T-helper 2 cell (primary cell): ENCODE results near the gene DCHS1.

ENCODE experiments used
- DNase-seq, 5 experiments: peaks; one replicate each; pipeline versions ENCODE4 v3.0.0 to v3.0.0-alpha.2; 2012 to 2022

Gene DCHS1

DNA sequence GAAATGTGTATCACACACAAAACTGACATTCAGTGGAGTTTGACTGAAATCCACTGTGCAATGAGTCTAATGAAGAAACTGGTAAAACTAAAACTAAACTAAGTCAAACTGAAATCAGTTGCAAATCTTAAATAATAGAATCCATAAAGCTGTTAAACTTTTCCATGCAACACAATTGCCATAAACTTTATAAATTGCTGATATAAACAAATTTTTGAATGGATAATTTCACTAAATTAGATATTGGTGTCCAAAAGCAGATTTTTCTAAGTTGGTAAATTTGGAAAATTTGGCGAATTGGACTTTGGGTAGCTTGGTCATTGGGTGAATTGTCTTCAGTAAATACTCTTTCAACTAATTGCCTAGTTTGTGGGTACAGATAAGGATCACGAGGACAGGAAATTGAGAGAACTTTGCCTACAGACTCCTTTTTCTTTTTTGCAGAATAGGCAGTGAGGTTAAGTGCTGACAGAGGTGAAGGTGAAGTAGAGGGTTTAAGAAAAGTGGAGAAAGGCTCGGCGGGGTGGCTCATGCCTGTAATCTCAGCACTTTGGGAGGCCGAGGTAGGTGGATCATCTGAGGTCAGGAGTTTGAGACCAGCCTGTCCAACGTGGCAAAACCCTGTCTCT is 14.7 kb upstream of the DCHS1 start:
- DNase-seq = peak in 1 of 5 experiments; percentile 85

DNA sequence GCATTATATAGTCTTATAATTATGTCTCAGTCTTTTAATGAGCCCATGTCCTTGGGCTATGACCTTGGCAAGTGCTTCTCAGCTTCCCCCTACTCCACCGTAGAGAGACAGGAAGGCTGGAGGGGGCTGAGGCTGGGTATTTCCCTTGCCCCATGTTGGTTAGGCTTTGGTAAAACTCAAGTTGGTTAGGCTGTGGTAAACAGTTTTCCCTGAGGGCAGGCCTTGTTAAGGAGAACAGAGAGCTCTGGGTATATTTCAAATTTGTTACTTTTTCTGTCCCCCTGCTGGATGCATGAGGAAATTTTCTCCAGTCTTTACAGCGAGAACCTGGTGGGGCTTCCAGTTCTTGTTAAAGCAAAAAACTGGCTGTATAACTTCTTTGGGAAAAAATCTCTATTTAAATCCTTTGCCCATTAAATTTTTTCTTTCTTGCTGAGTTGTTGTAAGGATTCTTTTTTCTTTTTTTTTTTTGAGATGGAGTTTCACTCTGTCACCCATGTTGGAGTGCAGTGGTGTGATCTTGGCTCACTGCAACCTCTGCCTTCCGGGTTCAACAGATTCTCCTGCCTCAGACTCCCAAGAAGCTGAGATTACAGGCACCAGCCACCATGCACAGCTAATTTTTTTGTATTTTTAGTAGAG is 12.2 kb upstream of the DCHS1 start:
- DNase-seq = peak in 3 of 5 experiments; percentile 7 to 82 (median 51)

- peak in 1 of 5 experiments; percentile 75 for DNase-seq
Observed at GRCh38 chr11:6666302-6667183, 10.9 kb upstream of the DCHS1 start.

GRCh38 chr11:6664551-6664950 is 8.9 kb upstream of the DCHS1 start:
- DNase-seq = no peak

DNA sequence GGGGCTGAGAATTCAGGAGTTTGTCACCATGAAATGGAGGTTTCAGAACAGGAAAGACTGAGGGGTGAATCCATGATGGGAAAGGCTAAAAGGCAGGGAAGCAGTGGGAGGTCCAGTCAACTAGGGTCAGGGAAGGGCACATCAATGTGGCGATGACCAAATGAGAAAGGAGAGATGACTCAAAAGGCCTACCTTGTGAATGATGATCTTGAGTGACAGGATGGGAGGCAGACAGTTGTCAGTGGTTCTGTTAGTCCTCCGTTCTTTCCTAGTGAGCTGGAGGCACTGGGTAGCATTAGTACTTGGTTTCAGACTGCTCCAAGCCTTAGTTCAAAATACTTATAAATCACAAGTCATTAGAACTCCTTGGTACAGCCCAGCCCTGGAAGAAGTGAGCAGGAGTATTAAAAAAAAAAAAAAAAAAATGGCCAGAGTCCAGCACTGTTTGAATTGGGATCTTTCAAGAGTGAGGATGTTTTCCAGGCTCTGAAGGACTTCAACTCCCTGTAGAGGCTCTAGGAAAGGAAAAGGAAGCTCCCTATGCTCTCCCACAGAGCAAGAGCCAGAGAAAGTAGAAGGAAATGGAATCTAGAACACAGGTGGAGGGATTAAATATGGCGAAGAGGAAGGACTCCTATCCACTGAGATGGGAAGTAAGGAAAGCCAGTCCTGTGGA is 8.3 kb upstream of the DCHS1 start:
- DNase-seq = no peak

- no peak for DNase-seq
Observed at GRCh38 chr11:6660712-6661111, 5.1 kb upstream of the DCHS1 start.

GRCh38 chr11:6658647-6659046 is 3.0 kb upstream of the DCHS1 start:
- DNase-seq = no peak

GRCh38 chr11:6657346-6657745 is 1.7 kb upstream of the DCHS1 start:
- DNase-seq = no peak

DNA sequence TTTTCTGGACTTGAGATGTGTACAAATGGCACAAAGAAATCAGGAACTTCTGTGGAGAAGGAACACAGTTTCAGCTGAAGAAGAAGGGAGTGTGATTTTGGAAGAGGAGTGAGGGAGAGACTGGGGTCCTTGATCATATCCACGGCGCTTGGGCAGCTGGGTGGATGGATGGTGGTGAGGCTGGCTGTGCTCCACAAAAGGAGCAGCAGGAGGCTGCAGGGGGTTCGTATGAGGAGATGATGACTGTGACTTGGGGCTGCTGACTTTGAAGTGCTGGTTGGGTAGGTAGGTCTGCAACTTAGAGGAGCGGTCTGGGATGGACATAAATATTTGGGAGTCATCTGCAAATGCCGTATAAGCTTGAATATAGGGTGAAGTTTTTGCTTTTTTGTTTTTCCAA is 1.3 kb upstream of the DCHS1 start:
- no peak for DNase-seq

DNA sequence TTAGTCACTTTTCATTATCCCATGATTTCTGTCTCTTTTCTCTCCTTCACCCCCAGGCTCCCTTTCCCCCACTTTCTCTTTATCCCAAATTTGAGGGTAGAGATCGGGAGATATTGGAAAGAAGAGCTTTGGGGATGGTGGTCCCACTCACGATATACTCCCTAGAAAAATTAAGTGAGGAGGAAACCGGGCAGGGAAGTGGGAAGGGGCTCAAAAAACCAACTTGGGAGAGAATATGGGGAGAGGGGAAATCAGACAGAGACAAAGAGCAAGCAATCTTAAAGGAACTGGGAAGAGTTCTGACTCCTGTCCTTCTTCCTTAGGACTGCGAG is 941 bp upstream of the DCHS1 start:
- DNase-seq = no peak

DNA sequence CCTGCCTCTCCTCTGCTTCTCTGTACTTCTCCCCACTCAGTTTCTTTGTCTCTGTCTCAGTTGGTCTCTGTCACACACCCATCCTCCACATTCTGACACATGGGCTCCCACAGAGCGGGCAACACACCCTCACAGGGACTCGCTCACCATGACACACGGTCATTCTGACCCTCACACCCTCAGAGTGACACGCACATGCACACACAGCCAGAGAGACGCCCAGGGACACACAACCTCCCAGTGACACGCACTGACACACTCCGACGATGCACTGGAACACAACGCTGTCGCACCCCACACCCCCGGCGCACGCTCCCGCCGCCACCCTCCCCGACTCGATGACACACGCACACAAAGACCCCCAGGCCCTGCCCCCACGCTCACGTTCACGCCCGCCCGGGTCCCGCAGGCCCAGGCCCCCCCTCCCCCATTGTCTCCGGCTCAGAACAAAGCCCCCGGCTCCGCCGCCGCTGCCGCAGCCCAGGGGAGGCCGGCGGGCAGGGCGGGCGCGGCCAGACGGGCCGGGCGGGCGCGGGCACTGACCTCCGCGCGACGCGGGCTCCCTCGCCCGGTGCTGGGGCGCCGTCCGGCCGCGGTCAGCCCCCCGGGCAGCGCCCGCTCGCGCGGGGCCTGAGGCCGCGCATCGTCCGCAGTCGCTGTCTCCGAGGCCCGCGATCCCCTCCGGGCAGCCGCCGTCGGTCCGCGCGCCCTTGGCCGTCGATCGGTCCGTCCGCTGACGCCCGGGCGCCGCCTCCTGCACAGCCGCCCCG is 404 bp downstream of the DCHS1 start:
- no peak for DNase-seq

GRCh38 chr11:6654281-6655019 is 1.2 kb downstream of the DCHS1 start:
- no peak for DNase-seq

DNA sequence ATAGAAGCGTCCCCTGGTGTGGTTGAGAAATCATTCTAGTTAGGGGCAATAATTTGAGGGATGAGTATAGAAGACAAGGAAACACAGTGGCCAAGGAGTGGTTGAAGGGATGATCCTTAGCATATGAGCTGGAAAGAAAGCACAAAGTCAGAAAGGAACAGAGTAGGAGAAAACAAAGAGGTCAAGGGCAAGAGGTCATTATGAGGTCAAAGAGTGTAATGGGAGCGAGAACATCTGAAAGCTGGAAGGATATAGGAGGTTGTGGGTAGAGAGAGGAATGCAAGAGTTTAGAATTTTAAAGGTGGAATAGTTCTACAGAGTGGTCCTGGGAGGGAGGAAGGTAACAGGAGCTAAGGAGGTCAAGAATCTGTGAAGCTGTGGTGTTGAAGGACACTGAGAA is 2.0 kb downstream of the DCHS1 start:
- DNase-seq = no peak

- no peak for DNase-seq
Observed at GRCh38 chr11:6653097-6653496, 2.5 kb downstream of the DCHS1 start.

- DNase-seq = no peak
Observed at GRCh38 chr11:6652182-6652581, 3.4 kb downstream of the DCHS1 start.

DNA sequence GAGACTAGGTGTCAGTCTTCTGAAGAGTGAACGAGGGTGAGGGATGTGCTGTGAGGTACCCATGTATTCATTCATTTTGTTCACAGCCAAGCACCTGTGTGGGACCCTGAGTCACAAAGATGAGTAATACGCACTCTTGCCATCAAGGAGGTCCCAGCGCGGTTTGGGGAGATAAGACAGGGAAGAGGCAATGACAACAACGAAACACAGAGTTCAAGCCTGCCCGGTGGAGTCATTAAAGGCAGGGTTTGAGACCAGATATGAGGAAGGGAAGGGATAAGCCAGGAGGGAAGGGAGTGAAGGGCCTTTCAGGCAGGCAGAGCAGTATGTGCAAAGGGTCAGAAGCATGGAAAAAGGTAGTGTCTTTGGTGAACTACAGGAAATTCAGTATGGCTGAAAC is 4.6 kb downstream of the DCHS1 start:
- DNase-seq = no peak

DNA sequence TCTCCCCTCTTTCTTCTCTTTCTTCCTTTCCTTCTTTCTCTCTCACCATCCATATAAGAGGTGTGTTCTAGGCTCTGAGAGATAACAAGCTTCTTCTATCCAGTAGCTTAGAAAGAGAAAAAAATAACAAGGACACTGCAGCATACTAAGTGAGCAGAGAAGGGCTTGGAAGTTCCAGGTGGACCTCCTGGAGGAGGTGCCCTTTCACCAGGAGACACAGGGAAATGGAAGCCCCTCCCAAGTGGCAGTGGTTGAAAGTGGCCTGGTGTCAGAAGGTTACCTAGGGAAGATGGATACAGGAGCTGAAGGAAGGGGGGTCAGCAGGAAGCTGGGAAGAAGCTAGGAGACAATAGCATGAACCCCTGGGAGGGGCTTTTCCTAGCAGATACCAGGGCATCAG is 5.5 kb downstream of the DCHS1 start:
- no peak for DNase-seq

GRCh38 chr11:6648501-6648900 is 7.1 kb downstream of the DCHS1 start:
- DNase-seq = no peak

GRCh38 chr11:6647836-6648235 is 7.8 kb downstream of the DCHS1 start:
- no peak for DNase-seq

DNA sequence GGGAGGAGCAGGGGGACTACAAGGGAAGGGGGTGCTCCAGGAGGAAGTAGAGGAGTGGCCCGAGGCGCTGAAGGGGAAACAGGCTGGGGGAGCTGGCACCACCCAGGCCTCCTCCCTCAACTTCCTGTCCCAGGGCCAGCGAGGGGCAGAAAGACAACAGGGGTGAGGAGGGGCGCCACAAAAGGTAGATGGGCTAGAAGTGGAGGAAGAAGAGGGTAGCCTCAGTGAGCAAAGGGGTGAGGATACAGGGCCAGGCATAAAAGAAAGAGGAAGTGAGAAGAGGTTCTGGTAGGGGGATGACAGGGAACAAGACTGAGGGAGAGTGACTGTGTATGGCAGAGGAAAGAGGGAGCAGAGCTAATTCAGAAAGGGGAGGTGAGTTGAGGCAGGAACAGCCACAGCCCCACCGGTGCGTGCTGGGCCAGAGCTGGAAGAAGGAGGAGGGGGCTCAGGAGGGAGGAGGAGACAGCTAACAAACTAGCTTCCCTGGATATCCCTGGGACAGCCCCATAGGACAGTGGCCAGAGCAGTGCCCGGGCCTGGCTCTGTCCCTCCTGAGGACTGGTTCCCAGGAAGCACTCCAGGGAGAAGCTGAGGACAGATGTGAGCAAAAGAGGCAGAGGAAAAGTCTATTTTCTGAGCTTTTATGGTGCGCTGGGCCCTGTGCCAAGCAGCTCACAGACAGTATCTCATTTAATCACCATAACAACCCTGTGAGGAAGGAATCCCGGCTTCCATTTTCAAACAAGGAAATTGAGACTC is 8.5 kb downstream of the DCHS1 start:
- peak in 1 of 5 experiments; percentile 45 for DNase-seq

GRCh38 chr11:6646576-6646917 is 9.1 kb downstream of the DCHS1 start:
- DNase-seq = no peak
